ENCODE results near the gene NANOS3.

Gene NANOS3

DNA sequence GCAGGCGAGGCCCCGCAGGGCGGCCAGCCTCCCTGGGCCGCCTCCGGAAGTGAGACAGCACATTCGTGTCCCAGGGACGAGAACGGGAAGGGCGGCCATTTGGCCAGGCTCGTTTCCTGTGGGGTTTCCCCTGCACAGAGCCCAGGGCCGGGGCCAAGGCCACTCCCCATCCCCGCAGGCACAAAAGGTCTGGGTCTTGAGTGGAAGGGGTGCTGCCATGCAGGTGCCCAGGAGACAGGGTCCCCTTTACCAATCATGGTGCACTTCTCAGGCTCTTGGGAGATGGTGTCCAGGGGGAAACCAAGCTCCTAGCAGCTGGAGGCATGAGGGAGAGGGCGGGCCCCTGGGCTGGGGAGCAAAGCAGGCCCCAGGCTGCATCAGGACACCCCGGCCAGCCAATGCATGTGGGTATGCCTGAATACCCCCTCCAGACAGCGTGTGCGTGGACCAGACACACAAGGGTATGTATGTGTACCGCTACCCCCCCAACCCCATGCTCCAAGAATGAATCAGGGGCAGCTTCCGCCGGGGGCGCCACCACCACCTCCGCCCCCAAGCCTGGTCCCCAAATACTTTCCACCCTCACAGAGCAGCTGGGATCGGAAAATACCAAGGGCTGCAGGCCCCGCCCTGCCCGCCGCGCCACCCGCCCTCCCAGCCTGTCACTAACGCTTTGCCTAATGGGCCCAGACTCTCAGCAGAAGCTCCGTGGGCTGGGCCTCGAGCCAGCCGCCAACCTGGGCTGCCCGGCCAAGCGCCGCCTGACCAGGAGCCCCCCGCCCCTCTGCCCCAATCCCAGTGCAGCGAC is 37.6 kb upstream of the NANOS3 start:
- peak overlapping the region; percentile 72 for H3K4me3 ChIP-seq (replicated peaks; ENCODE audit: low read depth, low read length)
- DNase-seq (ENCODE audit: extremely low read depth, insufficient read length) = peak; percentile 90
- H3K36me3 ChIP-seq (ENCODE audit: control insufficient read depth, insufficient read depth, low read length) = peaks cover 8% of the 10 kb centered on the region
- H3K27me3 ChIP-seq (replicated peaks; ENCODE audit: control insufficient read depth, insufficient read depth, low read length) = no peaks in the 10 kb centered on the region
- TF ChIP-seq CTCF (IDR thresholded peaks at IDR 0.05; ENCODE audit: insufficient read depth, low read length, poor library complexity, severe bottlenecking) = no peak

DNA sequence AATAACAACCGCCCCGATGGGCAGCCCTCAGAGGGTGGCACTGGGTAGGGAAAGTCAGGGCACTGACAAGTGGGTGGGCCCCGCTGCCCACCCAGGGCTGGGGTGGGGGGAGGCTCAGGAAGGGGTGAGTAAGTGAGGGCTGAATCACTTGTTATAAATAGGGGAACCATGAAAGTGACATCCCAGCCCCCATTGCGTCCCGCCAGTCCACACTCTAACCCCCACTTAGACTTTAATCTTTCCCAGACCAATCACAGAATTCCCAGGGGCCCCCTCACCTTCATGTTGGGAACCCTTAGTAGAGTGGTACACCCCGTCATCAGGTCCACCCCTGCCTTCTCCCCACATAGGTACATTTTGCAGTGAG is 37.0 kb upstream of the NANOS3 start:
- TF ChIP-seq CTCF (IDR thresholded peaks at IDR 0.05; ENCODE audit: insufficient read depth, low read length, poor library complexity, severe bottlenecking) = no peak
- peak overlapping the region; percentile 72 for H3K4me3 ChIP-seq (replicated peaks; ENCODE audit: low read depth, low read length)
- H3K36me3 ChIP-seq (ENCODE audit: control insufficient read depth, insufficient read depth, low read length) = peaks cover 7% of the 10 kb centered on the region

GRCh38 chr19:13840305-13841085 is 36.4 kb upstream of the NANOS3 start:
- Histone ChIP-seq H3K27me3 (replicated peaks; ENCODE audit: control insufficient read depth, insufficient read depth, low read length) (no peaks in the 10 kb centered on the region), H3K4me3 (replicated peaks; ENCODE audit: low read depth, low read length) (peak overlapping the region; percentile 72), H3K36me3 (ENCODE audit: control insufficient read depth, insufficient read depth, low read length) (peaks cover 7% of the 10 kb centered on the region)
- peak; percentile 7 for TF ChIP-seq CTCF (IDR thresholded peaks at IDR 0.05; ENCODE audit: insufficient read depth, low read length, poor library complexity, severe bottlenecking)
- DNase-seq (ENCODE audit: extremely low read depth, insufficient read length) = no peak

More for the DNA sequence above, 37.0 kb upstream of the NANOS3 start:
- no peak for DNase-seq (ENCODE audit: extremely low read depth, insufficient read length)
- no peaks in the 10 kb centered on the region for H3K27me3 ChIP-seq (replicated peaks; ENCODE audit: control insufficient read depth, insufficient read depth, low read length)

- no peak for DNase-seq (ENCODE audit: extremely low read depth, insufficient read length)
- TF ChIP-seq CTCF (IDR thresholded peaks at IDR 0.05; ENCODE audit: insufficient read depth, low read length, poor library complexity, severe bottlenecking) = no peak
- Histone ChIP-seq H3K27me3 (replicated peaks; ENCODE audit: control insufficient read depth, insufficient read depth, low read length) (no peaks in the 10 kb centered on the region), H3K4me3 (replicated peaks; ENCODE audit: low read depth, low read length) (peak overlapping the region; percentile 72), H3K36me3 (ENCODE audit: control insufficient read depth, insufficient read depth, low read length) (peaks cover 4% of the 10 kb centered on the region)
Observed at GRCh38 chr19:13841086-13841961, 35.6 kb upstream of the NANOS3 start.

DNA sequence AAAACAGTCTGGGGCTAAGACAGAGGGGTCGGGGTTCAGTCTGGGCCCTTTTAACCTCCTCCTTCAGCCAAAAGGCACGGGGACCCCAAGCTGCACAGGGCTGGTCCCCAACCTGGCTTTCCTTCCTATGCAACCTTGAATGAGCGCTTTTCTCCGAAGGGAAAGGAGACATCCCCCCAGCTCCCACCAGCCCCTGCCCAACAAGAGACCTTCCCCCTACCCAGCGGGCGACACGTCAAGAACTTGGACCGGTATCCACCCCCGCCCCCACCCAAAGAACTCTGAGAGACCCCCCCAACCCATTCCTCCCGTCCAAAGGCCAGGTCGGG is 35.0 kb upstream of the NANOS3 start:
- Histone ChIP-seq H3K27me3 (replicated peaks; ENCODE audit: control insufficient read depth, insufficient read depth, low read length) (no peaks in the 10 kb centered on the region), H3K4me3 (replicated peaks; ENCODE audit: low read depth, low read length) (peak overlapping the region; percentile 72), H3K36me3 (ENCODE audit: control insufficient read depth, insufficient read depth, low read length) (no peaks in the 10 kb centered on the region)
- no peak for DNase-seq (ENCODE audit: extremely low read depth, insufficient read length)
- TF ChIP-seq CTCF (IDR thresholded peaks at IDR 0.05; ENCODE audit: insufficient read depth, low read length, poor library complexity, severe bottlenecking) = no peak
